CD14-positive monocyte (primary cell): ENCODE data around the gene FRMPD4. TPM values are rescaled to one million over a fixed set of nuclear protein-coding genes. Genes with fewer than 3 reads are reported as not detected.

Experiments used
- DNase-seq, 3 donors: peaks; one replicate each; pipeline ENCODE4 v3.0.0-alpha.2; 2011 to 2022
- H2AFZ ChIP-seq: 2 replicates; pipeline ENCODE4 v1.6.0; 2012; ENCODE audit warnings: mild to moderate bottlenecking, low read depth, low read length, inconsistent platforms; ENCODE audit not compliant: insufficient read depth, poor library complexity, severe bottlenecking
- H3K27ac ChIP-seq, 2 donors: 1 replicate in 1 of 2; 2 replicates in 1 of 2; pipeline ENCODE4 v1.5.1; 2012 to 2013; ENCODE audit warnings: low read length in 2 of 2, control low read depth in 1 of 2, inconsistent platforms in 1 of 2, low read depth in 1 of 2, mild to moderate bottlenecking in 1 of 2
- H3K27me3 ChIP-seq, 2 donors: one replicate each; pipeline versions ENCODE4 v1.6.0 to v1.6.1; 2011 to 2013; ENCODE audit warnings: low read length in 2 of 2; ENCODE audit not compliant: control insufficient read depth in 2 of 2, insufficient read depth in 2 of 2
- H3K36me3 ChIP-seq, 2 donors: replicated peaks in 1 of 2; 1 replicate in 1 of 2; 2 replicates in 1 of 2; pipeline versions ENCODE4 v1.5.1 to v1.6.1; 2012 to 2013; ENCODE audit warnings: low read length in 2 of 2, control low read depth in 1 of 2, inconsistent platforms in 1 of 2, mild to moderate bottlenecking in 1 of 2; ENCODE audit not compliant: insufficient read depth in 2 of 2, control insufficient read depth in 1 of 2
- H3K4me1 ChIP-seq, 2 donors: 1 replicate in 1 of 2; 2 replicates in 1 of 2; pipeline versions ENCODE4 v1.5.1 to v1.6.1; 2012 to 2013; ENCODE audit warnings: low read length in 2 of 2, control low read depth in 1 of 2, inconsistent platforms in 1 of 2, mild to moderate bottlenecking in 1 of 2, moderate library complexity in 1 of 2; ENCODE audit not compliant: insufficient read depth in 2 of 2, control insufficient read depth in 1 of 2
- H3K4me2 ChIP-seq: replicated peaks from 2 replicates; pipeline ENCODE3; 2012; ENCODE audit warnings: low read length, moderate library complexity, mild to moderate bottlenecking; ENCODE audit not compliant: poor library complexity, severe bottlenecking; ENCODE audit errors: extremely low read depth
- H3K4me3 ChIP-seq, 3 experiments: fragments of 200-600 bp in 1 of 3; sonication (generic) in 1 of 3; replicated peaks in 1 of 3; 1 replicate in 2 of 3; 2 replicates in 1 of 3; pipeline ENCODE4 v1.5.1; 2011 to 2013; ENCODE audit warnings: low read length in 3 of 3, mild to moderate bottlenecking in 3 of 3, control low read depth in 2 of 3, low read depth in 2 of 3, inconsistent platforms in 1 of 3, moderate library complexity in 1 of 3
- H3K79me2 ChIP-seq: 2 replicates; pipeline ENCODE4 v1.6.0; 2012; ENCODE audit warnings: mild to moderate bottlenecking, control low read depth, inconsistent platforms, low read length, moderate library complexity; ENCODE audit not compliant: insufficient read depth
- H3K9ac ChIP-seq: 2 replicates; pipeline ENCODE4 v1.6.0; 2017; ENCODE audit warnings: low read length, mild to moderate bottlenecking; ENCODE audit not compliant: insufficient read depth, poor library complexity, severe bottlenecking
- H3K9me3 ChIP-seq, 2 donors: replicated peaks in 1 of 2; 1 replicate in 1 of 2; 2 replicates in 1 of 2; pipeline versions ENCODE4 v1.5.1 to v1.6.1; 2012 to 2013; ENCODE audit warnings: low read length in 2 of 2, control low read depth in 1 of 2; ENCODE audit not compliant: control insufficient read depth in 1 of 2, insufficient read depth in 1 of 2
- H4K20me1 ChIP-seq: 2 replicates; pipeline ENCODE4 v1.6.0; 2012; ENCODE audit warnings: mild to moderate bottlenecking, low read length, control low read depth, moderate library complexity; ENCODE audit not compliant: insufficient read depth
- H3K27ac Mint-ChIP-seq, 7 donors: one replicate each; pipeline ENCODE4 v1.8.0; 2020; ENCODE audit warnings: mild to moderate bottlenecking in 7 of 7, mixed read lengths in 7 of 7, moderate library complexity in 6 of 7, inconsistent platforms in 2 of 7
- H3K27me3 Mint-ChIP-seq, 3 donors: one replicate each; pipeline ENCODE4 v1.8.0; 2021 to 2022; ENCODE audit warnings: low read depth in 3 of 3, mild to moderate bottlenecking in 3 of 3, mixed read lengths in 3 of 3, moderate library complexity in 3 of 3, inconsistent platforms in 1 of 3
- H3K36me3 Mint-ChIP-seq, 2 donors: one replicate each; pipeline ENCODE4 v1.8.0; 2020; ENCODE audit warnings: mixed read lengths in 2 of 2, inconsistent platforms in 1 of 2, mild to moderate bottlenecking in 1 of 2
- H3K4me1 Mint-ChIP-seq: one replicate; pipeline ENCODE4 v1.8.0; 2020; ENCODE audit warnings: mild to moderate bottlenecking, mixed read lengths
- H3K4me3 Mint-ChIP-seq, 2 donors: one replicate each; pipeline ENCODE4 v1.8.0; 2020; ENCODE audit warnings: mild to moderate bottlenecking in 2 of 2, mixed read lengths in 2 of 2, moderate library complexity in 1 of 2
- H3K9me3 Mint-ChIP-seq, 7 donors: one replicate each; pipeline ENCODE4 v1.8.0; 2020 to 2022; ENCODE audit warnings: mixed read lengths in 7 of 7, mild to moderate bottlenecking in 6 of 7, moderate library complexity in 6 of 7, inconsistent platforms in 2 of 7
- CTCF ChIP-seq: fragments of 200-600 bp; IDR thresholded peaks from one replicate; pipeline ENCODE4 v1.8.0; 2022; ENCODE audit warnings: antibody characterized with exemption, mild to moderate bottlenecking
- WGBS: methylation state at CpG from one replicate; pipeline ENCODE4 v1.1.5; 2013; ENCODE audit warnings: missing lambda C conversion rate; ENCODE audit not compliant: insufficient coverage; 5-methylcytosine and 5-hydroxymethylcytosine counted together
- intact Hi-C, 2 donors: fragments of 100-400 bp; cut with micrococcal nuclease; formaldehyde crosslinking; loops; one replicate each; pipeline versions ENCODE4 v1.15.0 to v1.15.1; 2023
- polyA plus RNA-seq, 3 donors: library from polyadenylated mRNA; depleted of rRNA in 1 of 3; unstranded in 2 of 3; stranded (reverse) in 1 of 3; fragments of 300-500 nt in 2 of 3; fragments of >200 nt in 1 of 3; fragmentation: Illumina TruSeq in 2 of 3; gene quantifications; 1 replicate in 2 of 3; 2 replicates in 1 of 3; pipeline ENCODE4 v1.2.3, GENCODE V29; 2012 to 2021

FRMPD4 gene
- polyA plus RNA-seq, 3 donors, result not detected

- Histone ChIP-seq H4K20me1 (no peaks in the 10 kb centered on the region), H3K27ac (no peak overlapping the region), H3K4me1 (no peaks in the 10 kb centered on the region), H3K36me3 (no peaks in the 10 kb centered on the region), H3K79me2 (no peaks in the 10 kb centered on the region), H3K4me2 (no peak overlapping the region), H3K9ac (no peak overlapping the region), H3K4me3 (no peak overlapping the region), H3K9me3 (no peaks in the 10 kb centered on the region), H3K27me3 (peaks cover 0 to 6% of the 10 kb centered on the region in 2 donors), H2AFZ (no peak overlapping the region)
- no CpG with 5 or more reads among the region's 4 CpGs for WGBS
- H3K27ac Mint-ChIP-seq, result no peak overlapping the region
- no peak overlapping the region for H3K4me3 Mint-ChIP-seq
- H3K9me3 Mint-ChIP-seq, result peaks cover 0 to 2% (median 0%) of the 10 kb centered on the region in 7 donors
- H3K4me1 Mint-ChIP-seq, result no peaks in the 10 kb centered on the region
- no peak for DNase-seq
- no peak for TF ChIP-seq CTCF
- peaks cover 0 to 6% (median 5%) of the 10 kb centered on the region in 3 donors for H3K27me3 Mint-ChIP-seq
- intact Hi-C loops, result no loop called here
- no peaks in the 10 kb centered on the region for H3K36me3 Mint-ChIP-seq
Measured at GRCh38 chrX:12570859-12571501, 432.7 kb downstream of the FRMPD4 start.

- Histone ChIP-seq H3K4me2 (no peak overlapping the region), H3K9ac (no peak overlapping the region), H3K27me3 (peaks cover 0 to 2% of the 10 kb centered on the region in 2 donors), H3K36me3 (no peaks in the 10 kb centered on the region), H3K9me3 (no peaks in the 10 kb centered on the region), H3K4me1 (no peaks in the 10 kb centered on the region), H2AFZ (no peak overlapping the region), H3K79me2 (no peaks in the 10 kb centered on the region), H4K20me1 (no peaks in the 10 kb centered on the region), H3K27ac (no peak overlapping the region), H3K4me3 (no peak overlapping the region)
- Mint-ChIP-seq H3K9me3 (peaks cover 0 to 8% (median 0%) of the 10 kb centered on the region in 7 donors), H3K4me1 (no peaks in the 10 kb centered on the region), H3K27me3 (peaks cover 0 to 4% (median 2%) of the 10 kb centered on the region in 3 donors), H3K36me3 (no peaks in the 10 kb centered on the region), H3K27ac (no peak overlapping the region), H3K4me3 (no peak overlapping the region)
- no CpG with 5 or more reads among the region's 5 CpGs for WGBS
- intact Hi-C loops, result no loop called here
- no peak for TF ChIP-seq CTCF
- no peak for DNase-seq
Measured at GRCh38 chrX:12579311-12579710, 441.0 kb downstream of the FRMPD4 start.
